ENCODE measurements around the gene MYF5.

GRCh38 chr12:80700327-80700726 lies 16.4 kb upstream of the MYF5 start:
- TF ChIP-seq CTCF (IDR thresholded peaks at IDR 0.05) (no peak), POLR2A (IDR thresholded peaks at IDR 0.05) (no peak)
